PC-9 (cell line): ENCODE data around the gene SLC25A47. TPM values are rescaled to one million over a fixed set of nuclear protein-coding genes. Genes with fewer than 3 reads are reported as not detected.
A peak's percentile ranks its signal among the peaks of the same experiment; 100 is the strongest.
"Not testable (repeated sequence)": the region's sequence is repeated elsewhere in the genome, so short reads cannot be mapped to it uniquely, and the experiment has no call there.

Experiments
- BruUV-seq: library from RNA; stranded (reverse); fragments of 400-500 nt; replicated peaks from 2 replicates; lab custom pipeline; 2021; lab: Mats Ljungman, UMichigan
- CTCF ChIA-PET: fragments of 300-600 bp; sonication (Branson Sonifier 250); formaldehyde crosslinking; loops from one replicate; lab custom pipeline; 2022; ENCODE audit warnings: antibody characterized with exemption; lab: Charles Lee
- POLR2A ChIA-PET: fragments of 300-600 bp; sonication (Branson Sonifier 250); formaldehyde crosslinking; loops from one replicate; lab custom pipeline; 2022; ENCODE audit warnings: antibody characterized with exemption; ENCODE audit not compliant: unreplicated experiment; lab: Charles Lee
- DNase-seq, 2 experiments: peaks; one replicate each; pipeline versions ENCODE4 v3.0.0 to v3.0.0-alpha.2; 2015 to 2022; ENCODE audit warnings: mixed read lengths in 1 of 2
- H2AFZ ChIP-seq: fragments of 200-600 bp; sonication (generic); 2 replicates; pipeline ENCODE4 v1.8.1; 2017; ENCODE audit warnings: antibody characterized with exemption
- H3F3A ChIP-seq: fragments of 200-600 bp; sonication (generic); 2 replicates; pipeline ENCODE4 v1.8.1; 2017; ENCODE audit warnings: antibody characterized with exemption, mild to moderate bottlenecking, low read depth; ENCODE audit not compliant: insufficient read depth
- H3K27ac ChIP-seq: fragments of 200-600 bp; sonication (generic); 2 replicates; pipeline ENCODE4 v1.6.1; 2016; ENCODE audit warnings: mixed run types
- H3K27me3 ChIP-seq: fragments of 200-600 bp; sonication (generic); 2 replicates; pipeline ENCODE4 v1.6.1; 2016; ENCODE audit warnings: low read depth, mixed run types; ENCODE audit not compliant: insufficient read depth
- H3K36me3 ChIP-seq: fragments of 200-600 bp; sonication (generic); 2 replicates; pipeline ENCODE4 v1.6.1; 2016; ENCODE audit warnings: low read depth, mixed run types
- H3K4me1 ChIP-seq: fragments of 200-600 bp; sonication (generic); replicated peaks from 2 replicates; pipeline ENCODE4 v1.6.1; 2016; ENCODE audit warnings: mixed run types; ENCODE audit not compliant: insufficient read depth
- H3K4me2 ChIP-seq: fragments of 200-600 bp; sonication (generic); 2 replicates; pipeline ENCODE4 v1.6.1; 2017; ENCODE audit warnings: mixed run types
- H3K4me3 ChIP-seq: fragments of 200-600 bp; sonication (generic); 2 replicates; pipeline ENCODE4 v1.6.1; 2016; ENCODE audit warnings: mixed run types
- H3K79me2 ChIP-seq: fragments of 200-600 bp; sonication (generic); 2 replicates; pipeline ENCODE4 v1.6.1; 2017; ENCODE audit warnings: low read depth, mixed run types
- H3K9me2 ChIP-seq: fragments of 200-600 bp; sonication (generic); 2 replicates; pipeline ENCODE4 v1.8.1; 2017; ENCODE audit warnings: mild to moderate bottlenecking; ENCODE audit not compliant: insufficient read depth
- H3K9me3 ChIP-seq: fragments of 200-600 bp; sonication (generic); 2 replicates; pipeline ENCODE4 v1.8.1; 2016; ENCODE audit warnings: low read depth; ENCODE audit not compliant: insufficient read depth
- H4K20me1 ChIP-seq: fragments of 200-600 bp; sonication (generic); 2 replicates; pipeline ENCODE4 v1.8.1; 2017; ENCODE audit not compliant: insufficient read depth
- CTCF ChIP-seq: fragments of 200-600 bp; sonication (generic); conservative IDR thresholded peaks from 2 replicates; pipeline ENCODE4 v1.6.1; 2017; ENCODE audit warnings: mixed run types, antibody characterized with exemption, mild to moderate bottlenecking, moderate library complexity
- EZH2 ChIP-seq: fragments of 200-600 bp; sonication (generic); IDR thresholded peaks from 2 replicates; pipeline ENCODE4 v1.8.0; 2017; ENCODE audit warnings: antibody characterized with exemption, low read depth
- intact Hi-C: fragments of 100-400 bp; cut with micrococcal nuclease; formaldehyde crosslinking; loops from one replicate; pipeline ENCODE4 v1.10.0; 2022; ENCODE audit not compliant: unreplicated experiment
- total RNA-seq: library from RNA; stranded (reverse); gene quantifications from 2 replicates; pipeline ENCODE4 v1.2.3, GENCODE V29; 2021

Gene SLC25A47
- total RNA-seq, 1 experiment from 2014 or later: not detected

- no peaks in the 10 kb centered on the region for H3K9me2 ChIP-seq
- H2AFZ ChIP-seq: no peak overlapping the region
- H3K4me1 ChIP-seq: peaks cover 5% of the 10 kb centered on the region; the same call in 1 of the 2 replicates
- CTCF ChIA-PET: no interaction called here
- H3K9me3 ChIP-seq: no peaks in the 10 kb centered on the region
- TF ChIP-seq CTCF: no peak
- no peak for TF ChIP-seq EZH2
- H3K79me2 ChIP-seq: no peaks in the 10 kb centered on the region
- H3K27ac ChIP-seq: no peak overlapping the region
- no peak for DNase-seq
- no peaks in the 10 kb centered on the region for H3K36me3 ChIP-seq
- intact Hi-C loops: loop anchor here (5.0 kb wide), 1 partner anchor 70 kb away; the partner anchor contains the start of gene WDR25
- BruUV-seq: no TSS peak
- peak overlapping the region; percentile 68 for H3K4me2 ChIP-seq
- H3F3A ChIP-seq: peaks cover 8% of the 10 kb centered on the region; the same call in 1 of the 2 replicates
- POLR2A ChIA-PET: no interaction called here
- H3K27me3 ChIP-seq: no peaks in the 10 kb centered on the region
- H4K20me1 ChIP-seq: no peaks in the 10 kb centered on the region
- H3K4me3 ChIP-seq: peak overlapping the region; percentile 52; the same call in 1 of the 2 replicates
These were observed 16.0 kb upstream of the SLC25A47 start for GRCh38 chr14:100306998-100307765.

- H3K4me2 ChIP-seq: no peak overlapping the region
- H3K27ac ChIP-seq: no peak overlapping the region
- H3K9me2 ChIP-seq: no peaks in the 10 kb centered on the region
- H3K4me1 ChIP-seq: peaks cover 4% of the 10 kb centered on the region; the same call in 1 of the 2 replicates
- no peak overlapping the region for H2AFZ ChIP-seq
- no peaks in the 10 kb centered on the region for H3K9me3 ChIP-seq
- DNase-seq: no peak
- H3F3A ChIP-seq: 0 out of 2 replicates have a peak, but pooled peaks cover under 1% of the 10 kb centered on the region
- no peaks in the 10 kb centered on the region for H3K36me3 ChIP-seq
- BruUV-seq: no TSS peak
- ChIA-PET CTCF (no interaction called here), POLR2A (no interaction called here)
- no peak overlapping the region for H3K4me3 ChIP-seq
- intact Hi-C loops: loop anchor here (5.0 kb wide), 1 partner anchor 69 kb away; the partner anchor contains the start of gene WDR25
- no peak for TF ChIP-seq EZH2
- no peak for TF ChIP-seq CTCF
- no peaks in the 10 kb centered on the region for H3K79me2 ChIP-seq
- no peaks in the 10 kb centered on the region for H3K27me3 ChIP-seq
- H4K20me1 ChIP-seq: no peaks in the 10 kb centered on the region
These were observed 15.2 kb upstream of the SLC25A47 start for GRCh38 chr14:100307766-100308426.

GRCh38 chr14:100308427-100308792 lies 14.7 kb upstream of the SLC25A47 start:
- H3K27ac ChIP-seq, H3K4me2 ChIP-seq, BruUV-seq, DNase-seq, H3K9me2 ChIP-seq, H4K20me1 ChIP-seq, H3K79me2 ChIP-seq, H2AFZ ChIP-seq, H3F3A ChIP-seq, H3K9me3 ChIP-seq, POLR2A ChIA-PET, H3K4me3 ChIP-seq, H3K4me1 ChIP-seq, H3K36me3 ChIP-seq, H3K27me3 ChIP-seq, CTCF ChIA-PET: not testable (repeated sequence)
- intact Hi-C loops: loop anchor here (5.0 kb wide), 1 partner anchor 69 kb away; the partner anchor contains the start of gene WDR25
